Measurements from ENCODE around the gene VASP. TPM values are rescaled to one million over a fixed set of nuclear protein-coding genes. Genes with fewer than 3 reads are reported as not detected.

VASP gene
- total and polyA plus RNA-seq, 2 of the 4 experiments (the other 2 are of a cell fraction): 61.1 to 88.8 TPM

GRCh38 chr19:45478454-45479238 is 28.6 kb upstream of the VASP start:
- peak; percentile 95 for TF ChIP-seq SMC3 (IDR thresholded peaks at IDR 0.05; ENCODE audit: low read depth, low read length)
- 0 out of 2 replicates have a peak, but pooled peaks have one; percentile 45 for TF ChIP-seq FOS (IDR thresholded peaks at IDR 0.05; ENCODE audit: low read depth, low read length)
- no peak for TF ChIP-seq POLR2A (IDR thresholded peaks at IDR 0.05; ENCODE audit: low read depth, low read length)

More at GRCh38 chr19:45478454-45479238, 28.6 kb upstream of the VASP start:
- Histone ChIP-seq H3K9ac (ENCODE audit: low read depth, low read length) (peak overlapping the region; percentile 76), H2AFZ (replicated peaks; ENCODE audit: low read length, poor library complexity) (peak overlapping the region; percentile 88), H3K36me3 (ENCODE audit: control insufficient read depth, insufficient read depth, low read length) (no peaks in the 10 kb centered on the region), H2BK5ac (ENCODE audit: low read depth, low read length, poor library complexity, severe bottlenecking) (peak overlapping the region; percentile 97), H2AK9ac (replicated peaks; ENCODE audit: low read depth, low read length, poor library complexity) (peak overlapping the region; percentile 35), H2AK5ac (ENCODE audit: low read depth, low read length) (peak overlapping the region; percentile 57; the same call in 1 of the 2 replicates), H3K4me2 (ENCODE audit: low read depth, low read length) (peak overlapping the region; percentile 77), H3K4me1 (ENCODE audit: control insufficient read depth, insufficient read depth, low read length) (peaks cover 4% of the 10 kb centered on the region), H3K9me1 (ENCODE audit: insufficient read depth, low read length) (no peaks in the 10 kb centered on the region), H3K14ac (replicated peaks; ENCODE audit: low read depth, low read length) (peak overlapping the region; percentile 95), H3K4ac (ENCODE audit: low read depth, low read length) (peak overlapping the region; percentile 92), H4K8ac (ENCODE audit: low read depth in 2 of 2, low read length in 2 of 2) (peak overlapping the region; percentile 23 to 90), H3K4me3 (ENCODE audit: insufficient read depth, low read depth, low read length) (peak overlapping the region; percentile 49), H3K56ac (ENCODE audit: extremely low read depth, insufficient read depth, low read length) (peak overlapping the region; percentile 85), H4K20me1 (ENCODE audit: insufficient read depth, low read length) (no peaks in the 10 kb centered on the region; the same call in 1 of the 2 replicates), H3K79me1 (ENCODE audit: low read depth in 1 of 2, low read length in 2 of 2) (peaks cover 0 to 16% of the 10 kb centered on the region in 2 experiments; a peak in 3 of 4 replicates), H4K5ac (ENCODE audit: low read depth, low read length) (peak overlapping the region; percentile 17; the same call in 1 of the 2 replicates), H2BK120ac (ENCODE audit: low read depth, low read length) (peak overlapping the region; percentile 94), H3K27me3 (ENCODE audit: control insufficient read depth, insufficient read depth, low read length) (no peaks in the 10 kb centered on the region), H4K91ac (ENCODE audit: insufficient read depth, low read depth, low read length) (peak overlapping the region; percentile 83), H3K27ac (ENCODE audit: insufficient read depth, low read length) (peak overlapping the region; percentile 68), H2BK15ac (ENCODE audit: low read depth, low read length) (peak overlapping the region; percentile 67; the same call in 1 of the 3 replicates), H3K18ac (ENCODE audit: low read depth, low read length) (peak overlapping the region; percentile 78; the same call in 1 of the 2 replicates), H3K23ac (ENCODE audit: low read depth, low read length) (peak overlapping the region; percentile 91; the same call in 1 of the 2 replicates), H2BK20ac (ENCODE audit: low read depth, low read length) (peak overlapping the region; percentile 93), H3K9me3 (ENCODE audit: control insufficient read depth, insufficient read depth, low read length) (no peaks in the 10 kb centered on the region)
- 2% methylated on average over 19 of the region's 39 CpGs; no CpG with 5 or more reads in 1 of the 2 experiments for WGBS, 2 experiments (ENCODE audit: extremely low coverage in 2 of 2, insufficient read length in 1 of 2)
- ChIA-PET POLR2A (ENCODE audit: unreplicated experiment) (interaction anchor here (0.5 to 1.0 kb wide), 3 partner anchors 9 to 51 kb away, joined by 3 to 4 read pairs (median 3); no protein-coding TSS in a partner anchor), CTCF (interaction anchor here (0.6 to 1.5 kb wide), 24 partner anchors 9 to 278 kb away, joined by 3 to 87 read pairs (median 4); partner anchors contain the start of genes FOSB and QPCTL)
- in situ Hi-C loops (cut with MboI; ENCODE audit: low sequenced_read_pairs): loop anchor here (5.0 kb wide), 1 partner anchor 36 kb away; no protein-coding TSS in a partner anchor
- ATAC-seq (ENCODE audit: low read depth) (peak; percentile 96), DNase-seq (peak; percentile 96)
- intact Hi-C loops (cut with micrococcal nuclease): loop anchor here (1.0 kb wide), 3 partner anchors 35 to 51 kb away; no protein-coding TSS in a partner anchor
- dilution Hi-C loops (cut with HindIII; ENCODE audit: low sequenced_read_pairs, unreplicated experiment): no loop called here
- TSS peak; percentile 97 for BruUV-seq (replicated peaks)

All from IMR-90 (cell line).